ENCODE measurements around the gene ARMC2.
"Not testable (repeated sequence)": the region's sequence is repeated elsewhere in the genome, so short reads cannot be mapped to it uniquely, and the experiment has no call there.

ARMC2 gene

DNA sequence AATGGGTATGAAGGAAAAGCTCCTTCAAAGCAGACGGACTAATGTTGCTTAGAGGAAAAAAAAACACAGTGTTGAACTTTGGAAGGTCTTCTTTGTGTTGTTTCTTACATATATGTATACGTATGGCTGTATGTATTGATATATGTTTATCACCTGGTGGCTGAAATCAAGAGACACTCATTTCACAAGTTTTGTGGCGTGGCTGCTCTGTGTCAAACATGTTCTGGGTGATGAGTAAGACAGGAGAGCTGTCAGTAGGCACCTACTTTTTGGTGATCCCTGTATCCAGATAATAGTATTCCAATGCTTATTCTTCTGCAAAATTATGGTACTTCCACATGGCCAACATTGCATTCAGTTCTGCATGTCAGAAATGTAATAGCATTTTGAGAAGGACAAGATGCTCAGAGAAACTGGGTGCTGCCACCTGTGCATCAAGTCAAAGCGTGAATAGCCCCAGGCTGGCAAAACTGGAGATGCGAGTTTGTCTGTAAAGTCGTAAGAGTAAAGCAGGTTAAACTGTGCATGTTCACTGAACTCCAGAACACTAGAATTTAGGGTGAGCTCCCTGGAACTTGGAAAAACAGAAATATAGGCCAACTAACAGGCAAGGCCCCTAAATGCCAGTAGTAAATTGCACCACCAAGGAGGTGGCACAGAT is 67.9 kb downstream of the ARMC2 start:
- no peak for DNase-seq (ENCODE audit: low read depth)

DNA sequence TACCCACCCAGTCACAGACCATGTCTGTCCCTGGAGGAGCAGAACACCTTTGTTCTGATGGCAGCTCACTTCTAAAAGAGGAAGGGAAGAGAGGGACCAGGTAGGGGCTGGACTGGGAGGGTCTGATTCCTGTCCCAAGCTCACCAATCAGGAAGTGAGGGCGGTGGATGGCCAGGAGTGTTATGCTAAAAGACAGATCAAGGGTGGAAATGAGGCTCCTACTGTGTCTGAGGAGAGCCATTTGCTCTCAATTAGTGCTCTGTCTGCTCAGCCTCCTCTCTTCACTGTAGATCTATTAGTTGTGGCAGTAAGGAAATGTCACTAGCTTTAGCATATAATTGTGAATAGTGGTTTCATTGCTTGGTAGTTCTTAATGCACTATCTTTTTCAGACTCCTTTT is 72.5 kb downstream of the ARMC2 start:
- no peak for DNase-seq (ENCODE audit: low read depth)

DNA sequence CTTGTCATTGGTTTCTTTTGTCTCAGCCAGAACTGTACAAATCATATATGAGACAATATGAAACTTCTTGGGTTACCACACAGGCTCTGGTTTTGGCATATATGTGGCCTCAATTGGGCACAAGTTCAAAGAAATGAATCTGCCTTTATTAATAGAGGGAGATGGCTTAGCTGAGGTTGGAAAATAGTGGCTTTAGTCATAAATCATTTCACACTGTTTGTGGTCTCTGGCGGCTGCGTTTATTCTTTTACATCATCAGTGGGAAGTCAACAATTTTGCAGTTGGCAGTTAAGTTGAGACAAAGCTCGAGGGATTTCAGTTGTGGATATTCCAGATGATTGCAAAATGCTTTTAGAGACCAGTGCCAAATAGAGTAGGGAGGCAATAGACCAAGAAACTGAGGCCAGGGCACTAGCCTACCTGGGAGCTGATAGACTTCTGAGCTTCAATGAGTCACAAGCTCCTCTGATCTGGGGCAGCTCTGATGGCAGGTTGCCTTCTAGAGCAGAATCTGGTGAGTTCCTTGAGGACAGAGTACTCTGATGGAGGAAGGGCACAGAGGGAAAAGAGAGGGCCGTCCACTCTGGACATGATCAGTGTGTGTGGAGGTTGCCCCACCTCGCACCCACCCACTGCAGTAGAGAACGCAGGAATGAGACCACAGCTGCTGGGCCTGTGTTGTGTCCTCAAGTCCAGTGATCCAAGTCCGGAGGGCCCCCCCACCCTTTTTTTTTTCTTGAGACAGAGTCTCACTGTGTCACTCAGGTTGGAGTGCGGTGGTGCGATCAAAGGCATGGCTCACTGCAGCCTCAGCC is 73.5 kb downstream of the ARMC2 start:
- DNase-seq (ENCODE audit: low read depth) = no peak

DNA sequence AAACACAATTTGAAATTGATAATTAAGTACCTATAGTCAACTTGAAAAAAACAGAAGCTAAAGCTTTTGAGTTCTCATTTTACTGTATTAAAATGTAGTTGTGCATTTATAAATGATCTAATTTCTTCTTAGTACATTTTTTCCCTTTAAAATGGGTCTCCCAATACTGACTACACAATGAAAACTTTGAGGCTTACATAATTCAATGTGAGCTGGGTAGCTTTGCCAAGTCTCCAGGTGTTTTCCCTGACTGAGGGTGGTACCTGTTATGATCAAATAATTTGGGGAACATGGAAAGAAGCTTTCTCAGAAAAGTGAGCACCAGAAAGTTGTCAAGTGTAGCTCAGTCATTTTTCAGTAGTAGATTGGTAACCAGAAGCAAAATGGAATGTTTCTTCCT is 74.3 kb downstream of the ARMC2 start:
- no peak for DNase-seq (ENCODE audit: low read depth)

DNA sequence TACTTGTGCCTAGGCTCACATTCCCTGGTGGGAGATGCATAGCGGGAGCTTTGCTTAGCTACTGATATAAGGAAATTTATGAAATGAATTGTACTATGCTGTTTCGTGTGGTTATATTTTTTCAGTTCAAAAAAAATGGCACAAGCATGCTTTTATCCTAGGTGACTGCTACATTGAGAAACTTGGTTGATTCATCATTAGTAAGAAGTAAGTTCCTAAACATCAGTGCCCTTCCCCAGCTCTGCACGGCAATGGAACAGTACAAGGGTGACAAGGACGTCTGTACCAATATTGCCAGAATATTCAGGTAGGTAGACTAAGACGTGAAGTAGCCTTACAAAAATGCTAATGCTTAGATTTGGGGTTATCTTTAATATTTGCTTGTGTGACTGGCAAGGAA is 79.7 kb downstream of the ARMC2 start:
- DNase-seq (ENCODE audit: low read depth) = no peak

DNA sequence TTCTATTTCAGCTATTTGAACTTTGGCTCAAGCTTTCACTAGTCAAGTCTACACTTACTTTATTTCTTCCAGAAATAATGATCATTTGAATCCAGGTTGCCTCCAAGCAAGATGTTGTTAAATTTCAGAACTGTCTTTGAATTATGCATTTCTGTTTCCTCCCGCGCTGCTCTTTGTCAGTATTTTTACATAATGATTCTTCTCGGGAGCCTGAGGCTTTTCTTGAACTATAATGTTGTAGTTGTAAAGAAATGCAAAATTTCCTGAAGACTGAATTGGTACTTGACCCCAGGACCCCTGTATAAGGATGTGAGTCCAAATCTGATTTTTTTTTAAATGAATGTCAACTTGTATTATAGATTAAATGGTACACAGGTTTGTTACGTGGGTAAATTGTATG is 80.4 kb downstream of the ARMC2 start:
- DNase-seq (ENCODE audit: low read depth) = no peak

DNA sequence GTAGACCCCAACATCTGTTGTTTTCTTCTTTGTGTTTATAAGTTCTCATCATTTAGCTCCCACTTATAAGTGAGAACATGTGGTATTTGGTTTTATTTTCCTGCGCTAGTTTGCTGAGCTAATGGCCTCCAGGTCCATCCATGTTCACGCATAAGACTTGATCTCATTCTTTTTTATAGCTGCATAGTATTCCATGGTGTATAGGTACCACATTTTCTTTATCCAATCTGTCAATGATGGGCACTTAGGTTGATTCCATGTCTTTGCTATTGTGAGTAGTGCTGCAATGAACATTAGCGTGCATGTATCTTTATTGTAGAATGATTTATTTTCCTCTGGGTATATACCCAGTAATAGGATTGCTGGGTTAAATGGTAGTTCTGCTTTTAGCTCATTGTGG is 82.9 kb downstream of the ARMC2 start:
- DNase-seq (ENCODE audit: low read depth) = not testable (repeated sequence)

DNA sequence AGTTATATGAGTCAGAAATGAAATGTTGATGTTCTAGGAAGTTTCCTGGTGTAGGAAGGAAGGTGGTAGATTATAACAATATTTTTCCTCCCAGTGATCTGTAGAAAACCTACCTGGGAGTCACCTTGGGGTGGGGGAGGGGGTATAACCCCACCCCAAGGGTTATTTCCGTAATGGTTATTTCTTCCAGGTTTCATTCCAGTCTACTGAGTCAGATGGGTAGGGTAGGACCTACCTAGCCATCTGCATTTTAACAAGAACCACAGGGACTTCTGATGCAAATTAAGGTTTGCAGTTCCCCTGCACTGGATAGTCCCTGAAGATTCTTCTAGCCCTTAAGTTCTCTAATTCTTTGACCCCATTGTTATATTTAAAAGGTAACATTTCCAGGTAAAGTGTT is 88.9 kb downstream of the ARMC2 start:
- no peak for DNase-seq (ENCODE audit: low read depth)

DNA sequence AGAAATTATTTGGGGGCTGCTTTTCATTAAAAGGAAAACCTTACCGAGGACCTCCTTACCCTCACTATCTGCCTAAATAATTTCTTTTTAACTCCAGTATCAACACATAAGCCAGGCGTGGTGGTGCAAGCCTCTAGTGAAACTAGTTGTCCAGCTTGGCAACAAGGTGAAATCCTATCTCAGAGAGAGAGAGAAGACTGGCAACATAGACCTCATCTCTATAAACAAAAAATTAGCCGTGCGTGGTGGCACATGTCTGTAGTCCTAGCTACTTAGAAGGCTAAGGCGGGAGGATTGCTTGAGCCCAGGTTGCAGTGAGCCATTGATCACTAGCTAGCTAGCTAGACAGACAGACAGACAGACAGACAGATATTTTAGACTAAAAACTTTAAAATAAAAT is 92.5 kb downstream of the ARMC2 start:
- no peak for DNase-seq (ENCODE audit: low read depth)

DNA sequence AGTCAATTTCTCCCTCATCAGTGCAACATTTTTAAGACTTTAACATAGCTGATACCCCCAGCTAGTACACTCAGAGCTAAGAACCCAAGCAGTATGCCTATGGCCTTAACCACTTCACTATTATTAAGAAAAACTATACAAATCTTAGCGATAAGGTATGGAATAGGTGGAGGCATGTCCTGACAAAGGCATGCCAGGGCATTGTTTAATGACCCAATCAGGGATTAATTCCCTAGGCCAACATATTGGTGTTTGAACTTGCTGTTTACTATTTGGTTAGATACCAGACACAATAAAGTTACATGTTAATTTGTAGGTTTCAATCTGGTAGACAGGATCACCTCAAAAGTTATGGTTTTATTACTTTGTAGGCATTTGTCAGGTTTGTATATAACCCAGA is 93.1 kb downstream of the ARMC2 start:
- no peak for DNase-seq (ENCODE audit: low read depth)

DNA sequence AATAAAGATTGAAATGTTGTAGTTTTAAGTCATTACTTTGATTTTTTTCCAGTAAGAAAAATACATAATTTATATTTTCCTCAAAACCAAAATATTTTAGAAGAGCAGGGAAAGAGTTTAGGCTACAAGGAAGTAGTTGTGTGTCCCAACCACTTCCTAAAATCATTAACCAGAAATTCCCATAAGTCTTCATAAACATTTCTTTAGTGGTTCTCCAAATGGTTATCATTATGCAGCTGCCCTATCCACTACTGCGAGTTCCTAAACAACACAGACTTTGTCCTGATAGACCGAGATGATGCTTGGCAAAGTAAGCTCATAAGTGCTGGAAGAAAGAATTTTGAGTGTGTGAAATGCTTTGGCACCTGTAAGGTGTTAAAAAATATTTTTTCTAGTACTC is 93.6 kb downstream of the ARMC2 start:
- DNase-seq (ENCODE audit: low read depth) = no peak

DNA sequence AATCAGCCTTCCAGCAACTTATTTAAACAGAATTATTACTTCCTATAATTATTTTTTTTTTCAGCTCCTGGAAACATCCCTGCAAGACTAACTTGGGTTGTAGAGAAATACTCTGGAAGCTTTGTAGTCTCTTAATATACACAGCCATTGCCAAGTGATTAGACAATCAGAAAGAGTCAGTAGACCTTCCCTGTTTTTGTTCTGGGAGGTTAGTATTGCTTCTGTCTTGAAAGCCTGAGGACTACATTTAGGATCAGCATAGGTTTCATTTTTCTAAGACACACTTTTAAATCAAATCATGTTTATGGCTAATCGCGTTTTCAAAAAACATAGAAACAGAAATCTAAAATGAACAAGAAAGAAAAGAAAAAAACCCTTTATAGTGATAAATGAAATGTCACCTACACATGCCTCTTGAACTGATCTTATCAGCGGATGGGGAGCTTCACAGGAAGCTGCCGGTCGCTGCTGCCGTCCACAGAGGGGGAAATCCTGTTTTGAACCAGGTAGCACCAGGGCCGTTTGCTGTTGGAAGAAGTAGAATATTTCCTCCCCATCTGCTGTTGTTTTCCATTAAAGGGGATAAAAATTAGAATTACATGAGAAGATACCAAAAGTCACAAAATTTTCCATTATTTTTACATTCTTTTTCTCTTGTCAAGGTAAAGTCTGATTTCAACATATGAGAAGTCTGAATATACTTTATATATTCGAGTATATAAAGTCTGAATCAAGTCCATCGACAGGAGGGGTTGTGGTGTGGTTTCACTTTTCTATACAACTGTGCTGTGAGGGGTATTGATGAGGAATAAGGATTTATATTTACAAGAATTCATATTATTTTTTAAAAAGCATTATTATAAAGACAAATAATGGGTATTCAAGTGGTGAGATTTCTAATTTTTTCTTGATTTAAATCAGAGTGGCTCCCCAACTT is 94.6 kb downstream of the ARMC2 start:
- no peak for DNase-seq (ENCODE audit: low read depth)

DNA sequence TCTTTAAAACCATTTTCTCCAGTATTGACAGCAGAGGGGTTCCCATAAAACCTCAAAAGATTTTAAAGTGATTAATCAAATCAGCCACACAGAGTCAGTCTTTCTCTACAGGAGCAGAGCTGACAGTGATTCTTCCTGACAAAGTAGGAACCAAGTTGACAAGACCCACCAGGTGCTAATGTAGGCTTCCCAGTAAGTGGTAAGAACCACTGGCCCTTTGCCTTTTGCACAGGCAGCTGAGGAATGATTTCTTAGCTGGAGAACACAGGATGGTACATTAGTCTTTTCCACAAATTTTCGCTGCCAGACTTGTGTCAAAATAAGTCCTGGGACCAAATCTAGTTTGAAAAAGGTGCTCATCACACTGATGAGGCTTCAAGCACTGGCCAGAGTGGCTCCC is 95.8 kb downstream of the ARMC2 start:
- no peak for DNase-seq (ENCODE audit: low read depth)

DNA sequence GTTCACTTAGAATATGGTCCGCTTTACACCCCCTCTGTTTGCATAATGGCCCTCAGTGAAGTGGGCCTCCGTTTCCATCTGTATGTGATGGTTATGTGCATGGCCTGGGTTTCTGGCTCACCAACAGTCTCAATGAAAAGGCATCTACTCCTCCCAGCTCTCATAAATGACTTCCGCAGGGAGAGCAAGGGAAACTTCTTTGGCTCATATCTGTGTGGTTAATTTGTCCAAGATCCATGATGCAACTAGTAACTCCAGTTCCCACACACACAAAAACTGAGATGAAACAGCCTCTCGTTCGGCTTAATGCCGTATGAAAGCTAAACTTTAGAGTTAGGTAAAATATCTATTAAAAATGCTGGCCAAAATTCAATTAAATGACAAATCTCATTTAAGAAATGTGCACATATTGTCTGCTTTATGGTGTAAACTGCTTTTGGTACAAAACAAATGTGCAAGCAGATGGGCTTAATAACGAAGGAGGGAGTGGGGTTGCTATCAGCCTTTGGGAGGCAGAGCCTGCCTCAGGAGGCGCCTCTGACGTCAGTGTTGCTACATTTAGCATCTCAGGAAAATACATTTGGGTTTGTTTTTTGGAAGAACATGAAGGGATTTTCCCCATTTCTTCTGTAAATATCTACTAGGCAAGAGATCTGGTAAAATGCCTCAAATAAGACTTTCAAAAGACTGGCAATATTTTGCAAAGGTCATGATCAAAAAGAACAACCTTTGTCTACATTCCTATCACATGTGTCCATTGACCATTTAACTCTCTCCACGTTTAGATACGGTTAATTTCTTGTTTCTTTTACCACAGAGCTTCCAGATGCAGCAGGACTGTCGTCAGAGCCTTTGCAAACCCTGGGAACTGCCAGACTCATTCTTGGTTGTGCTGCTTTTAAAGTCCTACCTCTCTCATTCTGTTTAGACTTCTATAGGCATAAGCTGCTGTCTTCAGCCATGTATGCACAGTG is 96.8 kb downstream of the ARMC2 start:
- DNase-seq (ENCODE audit: low read depth) = no peak

DNA sequence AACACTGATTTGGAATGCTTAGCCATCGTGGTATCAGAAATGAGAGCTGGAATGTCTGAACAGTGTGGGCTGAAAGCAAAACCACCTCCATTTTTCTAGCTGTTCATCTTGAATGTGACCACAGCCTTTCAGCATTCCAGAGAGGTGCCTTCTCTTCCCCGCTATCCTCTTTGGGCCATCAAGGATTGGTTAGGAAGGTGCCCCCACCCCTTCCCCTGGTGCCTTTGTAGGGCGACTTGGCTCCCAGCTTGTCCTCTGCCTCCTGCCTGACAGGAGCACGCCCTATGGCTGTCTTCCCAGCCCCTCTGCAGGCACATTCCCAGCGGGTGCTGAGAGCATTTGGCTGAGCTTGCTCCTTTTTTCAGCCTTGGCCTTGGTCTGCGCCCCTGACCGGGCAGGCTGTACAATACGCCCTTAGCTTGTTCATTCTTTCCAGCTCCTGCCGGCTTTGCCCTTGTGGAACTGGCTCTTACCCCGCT is 97.5 kb downstream of the ARMC2 start:
- DNase-seq (ENCODE audit: low read depth) = no peak

DNA sequence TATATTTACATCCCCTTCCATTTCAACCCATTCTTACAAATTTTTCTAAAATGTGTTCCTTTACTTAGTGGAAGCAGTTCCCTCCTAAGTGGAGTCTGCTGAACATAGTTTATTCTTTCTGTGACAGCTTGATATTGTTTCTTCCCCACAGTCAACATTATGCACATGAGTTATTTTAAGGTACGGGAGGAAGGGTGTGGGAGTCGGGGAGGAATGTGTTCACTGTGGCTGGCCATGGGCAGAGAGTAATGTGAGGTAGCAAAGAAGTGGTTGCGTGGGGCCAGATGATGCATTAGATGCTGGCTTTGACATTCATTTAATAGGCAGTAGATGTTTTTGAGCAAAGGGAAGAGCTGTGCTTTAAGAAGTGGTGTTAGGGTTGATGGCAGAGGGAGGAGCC is 98.5 kb downstream of the ARMC2 start:
- DNase-seq (ENCODE audit: low read depth) = no peak

DNA sequence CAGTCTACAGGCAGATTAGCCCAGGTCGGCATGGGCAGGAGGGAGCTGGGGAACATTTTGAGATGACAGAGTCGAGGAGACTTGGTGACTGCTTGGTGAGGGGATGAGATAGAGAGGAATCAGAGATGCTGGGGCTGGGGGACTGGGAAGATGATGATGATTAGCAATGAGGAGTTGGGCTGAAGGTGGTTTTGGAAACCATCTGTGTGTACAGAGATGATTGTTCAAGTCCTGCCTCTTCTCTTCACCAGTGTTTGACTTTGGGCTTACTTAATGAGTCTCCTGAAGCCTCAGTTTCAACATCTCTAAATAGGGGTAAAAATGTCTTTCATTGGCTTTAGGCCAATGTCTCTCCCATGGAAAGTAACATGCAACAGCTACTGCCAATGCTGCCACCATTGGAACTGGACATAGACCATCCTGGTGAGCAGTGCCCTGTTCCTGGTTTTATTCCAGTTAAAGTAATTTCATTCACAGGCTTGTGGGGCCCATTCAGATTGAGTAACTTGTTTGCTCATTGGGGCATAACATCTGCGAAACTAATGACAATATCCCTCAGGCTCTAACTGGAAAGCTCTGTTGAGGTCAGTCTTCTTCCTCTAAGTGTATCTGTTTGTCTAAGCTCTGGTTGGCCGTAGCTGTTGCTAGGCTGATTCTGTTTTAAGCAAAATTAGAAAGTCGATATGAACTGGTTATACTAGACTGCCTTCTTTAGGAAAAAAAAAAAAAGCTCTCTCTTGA is 99.1 kb downstream of the ARMC2 start:
- DNase-seq (ENCODE audit: low read depth) = no peak

DNA sequence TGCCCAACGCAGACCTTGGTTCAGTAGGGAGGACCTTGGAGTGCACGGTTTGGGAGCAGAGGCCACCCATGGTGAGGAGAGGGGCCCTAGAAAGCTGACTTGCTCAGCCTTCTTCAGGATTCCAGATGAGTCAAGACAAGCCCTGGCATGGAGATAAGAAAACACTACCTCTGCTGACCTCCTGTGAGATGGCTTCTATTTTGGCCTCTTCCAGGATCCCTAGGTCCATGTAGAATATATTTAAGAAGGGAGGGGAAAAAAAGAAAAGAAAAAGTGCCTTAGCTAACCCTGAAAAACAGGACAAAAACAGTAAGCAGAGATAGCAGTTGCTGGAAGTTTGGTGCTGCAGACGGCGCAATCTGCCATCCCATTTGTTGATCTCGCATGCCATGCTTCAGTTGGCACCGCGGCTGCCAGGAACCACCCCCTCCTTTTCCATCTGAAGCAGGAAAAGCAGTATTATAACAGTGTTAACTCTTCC is 100.0 kb downstream of the ARMC2 start:
- no peak for DNase-seq (ENCODE audit: low read depth)

DNA sequence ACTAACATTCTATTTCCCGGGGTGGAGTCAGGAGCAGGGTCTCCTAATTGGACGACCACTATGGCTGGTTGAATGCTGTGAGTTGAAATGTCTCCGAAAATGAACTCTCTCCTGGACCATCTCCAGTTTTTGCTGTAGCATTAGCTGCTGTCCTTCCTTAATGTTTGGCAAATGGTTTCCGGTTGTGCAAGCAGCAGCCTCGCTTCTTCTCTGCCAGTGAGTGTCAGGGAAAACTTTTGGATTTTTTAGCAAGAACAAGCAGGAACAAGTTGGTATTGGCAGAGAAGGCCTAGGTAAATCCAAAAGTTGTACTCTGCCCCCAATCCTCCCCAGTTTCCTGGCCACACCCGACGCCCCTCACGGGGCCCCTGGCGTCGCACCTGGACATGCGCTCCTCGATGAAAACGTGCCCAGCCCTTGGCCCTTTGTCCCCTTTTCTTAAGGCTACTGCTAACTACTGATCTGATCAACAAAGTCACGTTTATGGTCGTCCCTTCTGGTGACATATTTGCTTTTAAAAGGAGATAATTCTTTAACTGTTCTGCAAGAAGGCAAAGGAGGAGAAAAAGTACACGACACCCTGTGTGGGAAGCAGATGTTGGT is 103.2 kb downstream of the ARMC2 start:
- DNase-seq (ENCODE audit: low read depth) = no peak
